A549 (cell line): ENCODE measurements around the gene SMARCA1. TPM values are rescaled to one million over a fixed set of nuclear protein-coding genes. Genes with fewer than 3 reads are reported as not detected.

ENCODE experiments used
- ATAC-seq, 2 experiments: fragments of 200-7000 bp in 1 of 2; fragments of >200 bp in 1 of 2; cut with Nextera tagmentation in 1 of 2; cut with Tn5 transposase in 1 of 2; 3 replicates each; pipeline versions ENCODE4 v1.8.0 to v1.9.1; 2018 to 2020; ENCODE audit warnings: mild to moderate bottlenecking in 1 of 2, moderate library complexity in 1 of 2
- CTCF ChIA-PET: fragments of 300-600 bp; sonication (Branson Sonifier 250); formaldehyde crosslinking; extraction: SDS; loops from one replicate; lab custom pipeline; 2021; ENCODE audit warnings: antibody characterized with exemption, inconsistent platforms; lab: Yijun Ruan, JAX
- POLR2A ChIA-PET: fragments of 350-600 bp; formaldehyde crosslinking; extraction: SDS; loops from one replicate; lab custom pipeline; 2021; ENCODE audit warnings: antibody characterized with exemption, inconsistent platforms; lab: Yijun Ruan, JAX
- DNase-seq, 2 experiments: peaks; one replicate each; pipeline versions ENCODE4 v3.0.0 to v3.0.0-alpha.2; 2011 to 2016; ENCODE audit warnings: low read depth in 1 of 2, low spot score in 1 of 2
- FAIRE-seq: peaks from 2 replicates; lab custom pipeline; 2011; peaks lifted over from hg19 to GRCh38; lab: Jason Lieb, UNC
- H3K27ac ChIP-seq, 2 experiments: fragments of >200 bp; sonication (Bioruptor Twin); formaldehyde crosslinking; 3 replicates each; pipeline ENCODE4 v1.5.1; 2016 to 2017
- H3K4me1 ChIP-seq: fragments of >200 bp; sonication (Bioruptor Twin); formaldehyde crosslinking; 3 replicates; pipeline ENCODE4 v1.6.1; 2016
- H3K4me2 ChIP-seq: fragments of >200 bp; sonication (Bioruptor Twin); formaldehyde crosslinking; 3 replicates; pipeline ENCODE4 v1.6.1; 2016
- H3K4me3 ChIP-seq: fragments of >200 bp; sonication (Bioruptor Twin); formaldehyde crosslinking; 3 replicates; pipeline ENCODE4 v1.5.1; 2016
- H3K9me3 ChIP-seq: fragments of >200 bp; sonication (Bioruptor Twin); formaldehyde crosslinking; 3 replicates; pipeline ENCODE4 v1.6.1; 2016
- ATOH8 ChIP-seq: fragments of 250-450 bp; sonication (Bioruptor Pico); IDR thresholded peaks from 2 replicates; pipeline ENCODE4 v1.5.0; 2020; ENCODE audit warnings: low read depth, mild to moderate bottlenecking, moderate library complexity
- CBX2 ChIP-seq: fragments of 200-600 bp; sonication (generic); IDR thresholded peaks from 2 replicates; pipeline ENCODE4 v1.6.1; 2016; ENCODE audit warnings: low read depth, mild to moderate bottlenecking, borderline replicate concordance
- EHF ChIP-seq: fragments of 250-450 bp; sonication (Bioruptor Pico); IDR thresholded peaks from 2 replicates; pipeline ENCODE4 v1.5.0; 2020; ENCODE audit warnings: mild to moderate bottlenecking
- ELK1 ChIP-seq: fragments of 150-350 bp; IDR thresholded peaks from 2 replicates; pipeline ENCODE4 v1.6.1; 2014; ENCODE audit warnings: low read depth, mild to moderate bottlenecking, low read length
- GATA3 ChIP-seq: IDR thresholded peaks from 2 replicates; pipeline ENCODE4 v1.6.1; 2012; ENCODE audit warnings: borderline replicate concordance
- HMGXB4 ChIP-seq: fragments of 250-450 bp; sonication (Bioruptor Pico); IDR thresholded peaks from 2 replicates; pipeline ENCODE4 v1.5.0; 2021; ENCODE audit warnings: mild to moderate bottlenecking, moderate library complexity, borderline replicate concordance
- HOXA7 ChIP-seq: fragments of 250-450 bp; sonication (Bioruptor Pico); IDR thresholded peaks from 2 replicates; pipeline ENCODE4 v1.5.0; 2020; ENCODE audit warnings: mild to moderate bottlenecking, moderate library complexity
- HOXB13 ChIP-seq: fragments of 250-450 bp; sonication (Bioruptor Pico); IDR thresholded peaks from 2 replicates; pipeline ENCODE4 v1.5.0; 2020; ENCODE audit warnings: low read depth, mild to moderate bottlenecking, moderate library complexity
- HOXB5 ChIP-seq: fragments of 250-450 bp; sonication (Bioruptor Pico); IDR thresholded peaks from 2 replicates; pipeline ENCODE4 v1.5.0; 2020; ENCODE audit warnings: mild to moderate bottlenecking, moderate library complexity
- MAX ChIP-seq: IDR thresholded peaks from 2 replicates; pipeline ENCODE4 v1.6.1; 2012
- PHF8 ChIP-seq: fragments of 200-600 bp; sonication (generic); IDR thresholded peaks from 2 replicates; pipeline ENCODE4 v1.6.1; 2016; ENCODE audit warnings: low read depth, mild to moderate bottlenecking, antibody characterized with exemption, moderate library complexity, borderline replicate concordance
- POLR2A ChIP-seq: IDR thresholded peaks from 2 replicates; pipeline ENCODE4 v1.6.1; 2012; ENCODE audit warnings: mild to moderate bottlenecking, low read length
- POLR2AphosphoS2 ChIP-seq: conservative IDR thresholded peaks from 2 replicates; pipeline ENCODE4 v1.6.1; 2012; ENCODE audit warnings: low read length, improper control_type of control experiment, inconsistent platforms
- RNF2 ChIP-seq: fragments of 200-600 bp; sonication (generic); IDR thresholded peaks from 2 replicates; pipeline ENCODE4 v1.6.1; 2016; ENCODE audit warnings: low read depth, mild to moderate bottlenecking, antibody characterized with exemption, moderate library complexity, borderline replicate concordance
- SMC3 ChIP-seq: fragments of >200 bp; sonication (Bioruptor Twin); formaldehyde crosslinking; IDR thresholded peaks from 3 replicates; pipeline ENCODE4 v1.6.1; 2018; ENCODE audit warnings: inconsistent platforms
- TFCP2L1 ChIP-seq: fragments of 250-450 bp; sonication (Bioruptor Pico); IDR thresholded peaks from 2 replicates; pipeline ENCODE4 v1.5.0; 2021; ENCODE audit warnings: mild to moderate bottlenecking
- ZFP36 ChIP-seq: fragments of 450-650 bp; IDR thresholded peaks from 2 replicates; pipeline ENCODE4 v1.6.1; 2014; ENCODE audit warnings: borderline replicate concordance; ENCODE audit not compliant: partially characterized antibody
- ZSCAN20 ChIP-seq: fragments of 250-450 bp; sonication (Bioruptor Pico); IDR thresholded peaks from 2 replicates; pipeline ENCODE4 v1.8.0; 2022; ENCODE audit warnings: mild to moderate bottlenecking, moderate library complexity
- WGBS: methylation state at CpG from one replicate; pipeline ENCODE4 v1.1.6; 2017; ENCODE audit errors: missing lambda C conversion rate; 5-methylcytosine and 5-hydroxymethylcytosine counted together
- polyA plus RNA-seq, 4 experiments: library from polyadenylated mRNA; depleted of rRNA in 3 of 4; stranded (reverse); fragments of >200 nt; fragmentation: RNase III in 1 of 4; extraction: RNeasy Plus Mini Kit Qiagen cat#74134 plus additional on column Dnase treatment in 1 of 4; gene quantifications; 2 replicates in 3 of 4; 3 replicates in 1 of 4; pipeline ENCODE4 v1.2.3, GENCODE V29; 2011 to 2017

The SMARCA1 gene
- polyA plus RNA-seq, 2 of the 4 experiments (the other 2 are of a cell fraction): 72.4 to 77.2 TPM

DNA sequence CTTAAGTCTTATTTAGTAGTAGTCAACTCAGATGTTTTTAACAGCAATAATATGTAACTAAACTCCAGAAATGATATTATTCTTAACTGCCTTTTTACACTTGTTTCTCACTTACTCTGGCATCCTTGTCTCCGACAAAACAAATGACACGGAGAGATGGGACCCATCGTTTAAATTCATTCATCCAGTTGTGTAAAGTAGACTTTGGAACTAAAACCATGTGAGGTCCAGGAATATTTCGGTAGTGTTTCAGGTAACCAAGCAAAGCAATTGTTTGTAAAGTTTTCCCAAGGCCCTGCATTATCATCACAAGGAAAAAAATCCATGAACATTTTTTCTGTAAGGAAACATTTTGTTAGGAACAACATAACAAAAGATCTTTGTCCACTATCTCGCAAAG is 11.6 kb downstream of the SMARCA1 start:
- ATAC-seq (no peak), DNase-seq (no peak), FAIRE-seq (peak; percentile 59)
- no peak overlapping the region for H3K4me2 ChIP-seq
- no peaks in the 10 kb centered on the region for H3K9me3 ChIP-seq
- 89% methylated on average over 5 of the region's 5 CpGs for WGBS
- ChIA-PET POLR2A (no interaction called here), CTCF (no interaction called here)
- no peak overlapping the region for H3K4me3 ChIP-seq
- no peaks in the 10 kb centered on the region for H3K4me1 ChIP-seq
- no peak overlapping the region for H3K27ac ChIP-seq
- TF ChIP-seq ZSCAN20 (CRISPR knock-in tag) (no peak), HOXA7 (CRISPR knock-in tag) (no peak), ATOH8 (CRISPR knock-in tag) (no peak), ELK1 (no peak)

DNA sequence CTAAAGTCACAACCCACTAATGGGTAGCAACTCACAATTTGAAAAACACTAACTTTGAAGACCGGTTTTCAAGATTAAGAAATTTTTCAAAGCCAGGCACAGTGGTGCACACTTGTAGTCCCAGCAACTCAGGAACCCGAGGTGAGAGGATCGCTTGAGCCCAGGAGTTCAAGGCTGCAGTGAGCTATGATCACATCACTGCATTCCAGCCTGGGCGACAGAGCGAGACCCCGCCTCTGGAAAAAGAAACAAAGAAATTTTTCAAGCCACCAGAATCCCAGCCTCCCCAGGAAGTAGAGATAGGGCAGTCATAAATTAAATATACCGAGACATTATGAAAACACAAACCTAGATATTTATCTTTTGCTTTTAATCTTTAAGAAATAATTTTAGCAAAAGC is 13.0 kb downstream of the SMARCA1 start:
- no peak for ATAC-seq
- FAIRE-seq: no peak
- no peak for TF ChIP-seq POLR2AphosphoS2
- TF ChIP-seq HOXB5 (CRISPR knock-in tag): no peak
- DNase-seq: no peak
- POLR2A ChIA-PET: no interaction called here
- no peak overlapping the region for H3K4me2 ChIP-seq
- CTCF ChIA-PET: interaction anchor here (0.6 kb wide), 1 partner anchor 876 kb away, joined by 3 read pairs; no protein-coding TSS in a partner anchor
- no peak overlapping the region for H3K27ac ChIP-seq
- no peak overlapping the region for H3K4me3 ChIP-seq
- H3K4me1 ChIP-seq: no peaks in the 10 kb centered on the region
- WGBS: 88% methylated on average over 7 of the region's 7 CpGs
- no peaks in the 10 kb centered on the region for H3K9me3 ChIP-seq

DNA sequence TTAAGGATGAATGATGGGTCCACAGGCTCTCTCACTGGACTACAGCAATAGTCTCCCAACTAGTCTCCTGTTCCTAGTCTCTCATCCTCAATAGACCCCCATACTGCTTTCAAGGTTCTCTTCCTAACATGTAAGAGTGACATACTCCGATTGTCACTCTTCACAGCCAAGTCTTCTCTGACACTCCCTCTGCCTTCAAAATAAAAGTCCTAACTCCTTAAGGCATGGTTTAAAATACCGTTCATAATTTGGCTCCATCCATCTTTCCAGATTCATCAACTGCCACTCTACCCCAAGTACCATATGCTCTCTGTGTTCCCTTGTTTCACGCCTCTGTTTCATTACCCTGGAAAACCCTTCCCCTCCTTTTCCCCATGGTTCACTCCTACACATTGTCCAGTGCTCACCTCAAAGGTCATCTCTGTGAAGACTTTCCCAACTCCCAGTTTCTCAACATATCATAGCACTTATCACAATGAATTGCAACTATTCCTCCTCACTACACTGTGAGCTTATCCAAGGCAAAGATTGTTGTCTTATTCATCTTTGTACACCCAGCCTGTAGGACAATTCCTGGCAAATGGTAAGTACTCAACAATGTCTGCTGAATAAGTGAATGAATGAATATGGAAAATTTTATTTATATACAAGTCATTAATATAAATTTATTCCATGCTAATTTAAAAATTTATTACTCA is 26.0 kb downstream of the SMARCA1 start:
- no peak; a peak in 1 of 6 replicates for ATAC-seq
- no peak for DNase-seq
- H3K27ac ChIP-seq: no peak overlapping the region
- TF ChIP-seq HOXB13 (CRISPR knock-in tag) (no peak), POLR2AphosphoS2 (no peak), RNF2 (no peak), HOXB5 (CRISPR knock-in tag) (no peak), PHF8 (no peak), CBX2 (no peak), POLR2A (no peak), EHF (CRISPR knock-in tag) (no peak), TFCP2L1 (CRISPR knock-in tag) (no peak), GATA3 (no peak), SMC3 (no peak), ZFP36 (no peak), HMGXB4 (CRISPR knock-in tag) (no peak), MAX (no peak)
- ChIA-PET CTCF (no interaction called here), POLR2A (no interaction called here)
- no peak overlapping the region for H3K4me3 ChIP-seq
- H3K9me3 ChIP-seq: no peaks in the 10 kb centered on the region
- WGBS: 64% methylated on average over 3 of the region's 3 CpGs
- no peak overlapping the region; the same call in 2 of the 3 replicates for H3K4me2 ChIP-seq
- H3K4me1 ChIP-seq: peaks cover 17% of the 10 kb centered on the region
- no peak for FAIRE-seq
